Posterior cingulate gyrus (tissue), 11 donors: Measurements from ENCODE around the gene SPIRE1.

Experiments used
- DNase-seq, 10 donors: peaks; one replicate each; pipeline versions ENCODE4 v3.0.0 to v3.0.0-alpha.2; 2020 to 2021; ENCODE audit warnings: mixed read lengths in 3 of 10
- intact Hi-C: fragments of 100-400 bp; cut with DNase I; formaldehyde crosslinking; loops from one replicate; pipeline ENCODE4 v1.15.1; 2023

Gene SPIRE1

DNA sequence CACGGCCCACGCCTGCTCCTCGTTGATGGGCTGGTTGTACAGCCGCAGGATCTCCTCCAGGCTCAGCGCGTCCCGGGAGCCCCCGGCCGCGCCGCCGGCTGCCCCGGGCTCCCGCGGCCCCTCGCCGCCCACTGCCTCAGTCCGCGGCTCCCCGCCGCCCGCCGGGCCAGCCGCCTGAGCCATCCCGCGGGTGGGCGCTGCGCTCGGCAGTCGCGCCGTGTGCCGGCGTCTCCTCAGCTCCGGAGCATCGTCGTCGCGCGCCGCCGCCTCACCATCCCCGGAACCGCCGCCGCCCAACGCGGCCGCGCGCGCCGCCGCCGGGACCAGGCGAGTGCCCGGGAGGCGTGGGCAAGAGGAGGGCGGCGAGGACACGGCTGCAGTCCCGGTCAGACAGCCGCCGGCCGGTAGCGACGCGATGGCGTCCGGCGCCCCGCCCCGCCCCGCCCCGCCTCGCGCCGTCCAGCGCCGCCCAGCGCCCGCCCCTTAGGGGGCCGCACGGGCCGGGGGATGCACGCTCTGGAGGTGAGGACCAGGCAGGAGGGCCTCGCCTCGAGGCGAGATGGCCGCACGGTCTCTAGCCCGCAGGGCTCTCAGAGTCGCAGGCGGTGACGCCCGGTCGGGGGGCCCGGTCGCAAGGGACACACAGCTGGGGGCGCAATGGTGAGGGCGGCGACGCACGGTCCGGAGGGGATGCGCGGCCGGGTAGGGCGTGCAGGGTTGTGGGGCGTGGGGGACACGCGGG, at the start of gene SPIRE1:
Gene SPIRE1, minus strand, starts transcription at position 424 of the 742 bp plus-strand sequence. Its CDS starts 241 bp downstream, at position 183.
- intact Hi-C loops, result loop anchor here (1.0 to 10.0 kb wide), 4 partner anchors 123 to 281 kb away; partner anchors contain the start of genes AFG3L2 and PRELID3A

DNA sequence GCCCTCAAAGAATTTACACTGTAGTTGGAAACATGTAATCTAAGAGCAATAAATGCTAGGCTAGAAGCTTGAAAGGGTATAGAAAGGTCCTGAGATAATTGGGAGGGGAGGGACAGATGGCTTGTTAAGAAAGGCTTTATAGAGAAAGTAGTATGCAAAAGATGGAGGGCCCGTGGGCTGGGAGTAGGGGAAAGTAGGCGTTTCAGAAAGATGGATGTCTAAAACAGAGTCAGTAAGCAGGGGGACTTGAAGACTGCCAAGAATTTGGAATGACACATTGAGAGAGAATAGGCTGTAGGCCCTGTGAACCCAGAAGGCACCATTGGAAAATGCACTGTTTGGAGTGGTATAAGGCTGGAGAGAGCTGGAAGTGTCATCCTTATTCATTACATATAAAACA, 45.8 kb upstream of the SPIRE1 start:
- DNase-seq, result no peak
- intact Hi-C loops, result loop anchor here (5.0 kb wide), 2 partner anchors 179 to 311 kb away; partner anchors contain the start of gene PTPN2

More for the DNA sequence above, at the start of gene SPIRE1:
- peak; percentile 51 to 96 (median 73) for DNase-seq

DNA sequence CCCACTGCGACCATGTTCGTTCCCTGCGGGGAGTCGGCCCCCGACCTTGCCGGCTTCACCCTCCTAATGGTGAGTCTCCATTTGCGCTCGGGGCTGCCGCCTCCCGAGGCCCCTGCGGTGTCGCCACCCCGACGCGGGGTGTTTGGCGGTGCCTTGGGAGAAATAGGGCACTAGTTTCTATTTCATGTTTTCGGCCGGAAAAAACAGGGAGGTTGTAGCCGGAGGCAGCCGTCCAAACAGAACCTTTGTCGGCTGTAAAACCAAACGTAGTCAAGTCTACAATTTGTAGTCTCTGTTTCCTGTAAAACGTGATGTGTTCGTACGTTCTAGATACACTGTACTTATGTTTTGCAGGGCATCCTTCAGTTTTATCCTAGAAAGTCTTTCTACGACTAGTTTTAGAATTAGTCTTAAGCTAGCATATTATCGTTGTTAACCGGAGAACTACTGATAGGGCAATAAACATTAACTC, 45.2 kb upstream of the SPIRE1 start:
- intact Hi-C loops, result loop anchor here (5.0 kb wide), 2 partner anchors 179 to 311 kb away; partner anchors contain the start of gene PTPN2
- DNase-seq, result no peak

DNA sequence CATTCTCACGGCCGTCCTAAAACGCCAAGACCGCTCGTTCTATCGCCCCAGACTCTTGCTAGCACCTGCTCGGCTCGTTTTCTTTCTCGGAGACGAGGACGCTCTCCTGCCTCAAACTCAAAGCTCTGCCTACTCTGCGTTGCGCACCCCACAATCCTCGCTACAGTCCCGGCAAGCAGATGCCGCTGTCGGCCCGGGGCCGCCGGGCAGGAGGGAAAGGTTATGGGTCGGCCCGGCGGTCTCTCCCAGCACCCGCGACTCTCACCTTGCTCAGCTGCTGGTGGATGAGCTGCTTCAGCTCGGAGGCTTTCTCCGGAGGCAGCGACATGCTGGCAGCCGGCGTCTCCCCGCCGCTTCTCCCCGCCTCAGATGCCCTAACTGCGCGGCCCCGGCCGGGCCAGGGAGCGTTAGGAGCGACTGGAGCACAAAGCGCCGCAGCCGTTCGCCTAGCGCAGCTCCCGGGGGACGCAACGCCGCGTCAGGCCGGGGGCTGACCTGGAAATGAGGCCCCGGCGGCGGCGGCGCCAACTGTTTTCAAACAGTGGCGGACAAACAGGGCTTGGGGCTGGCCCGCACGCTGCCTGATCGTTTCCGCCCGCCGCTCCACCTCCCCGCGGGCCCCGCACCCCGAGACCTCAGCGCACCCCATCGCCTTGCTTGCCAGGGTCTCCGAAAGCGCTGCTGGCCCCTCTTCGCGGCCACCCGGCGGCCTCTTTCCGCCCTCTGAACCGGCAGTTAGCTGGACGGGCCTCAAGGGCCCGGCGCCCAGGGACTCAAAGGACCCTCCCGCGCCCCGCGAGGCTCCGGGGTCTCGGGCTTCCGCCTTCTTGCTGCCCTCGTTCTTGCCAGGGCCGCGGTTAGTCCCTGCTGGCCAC, 44.6 kb upstream of the SPIRE1 start, which contains the start of the genes CEP76 and PSMG2:
Gene CEP76, minus strand, starts transcription at position 503 of the 875 bp plus-strand sequence. Its CDS starts 175 bp downstream, at position 328.
Gene PSMG2, plus strand, starts transcription at position 822 of the 875 bp plus-strand sequence. CDS start 66 bp downstream, outside the sequence.
- intact Hi-C loops, result loop anchor here (5.0 kb wide), 2 partner anchors 180 to 310 kb away; partner anchors contain the start of gene PTPN2
- peak; percentile 65 to 98 (median 83) for DNase-seq

DNA sequence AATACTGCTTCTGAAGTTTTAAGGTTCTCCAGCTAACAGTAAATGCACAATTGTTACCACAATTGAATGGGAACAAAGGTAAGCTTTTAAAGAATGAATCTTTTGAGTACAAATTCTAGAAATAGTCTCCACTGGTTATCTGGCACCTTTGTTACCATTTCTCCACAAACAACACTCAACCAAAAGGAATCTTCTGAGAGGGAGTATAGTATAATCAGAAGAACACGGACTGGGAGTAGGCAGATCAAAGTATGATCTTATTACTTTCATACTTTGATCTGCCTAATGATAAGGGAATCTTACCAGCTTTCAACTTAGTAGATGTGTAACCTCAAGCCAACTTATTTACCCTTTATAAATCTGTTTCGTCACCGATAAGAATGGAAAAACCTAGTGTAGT, 43.3 kb upstream of the SPIRE1 start:
- intact Hi-C loops, result loop anchor here (5.0 kb wide), 2 partner anchors 181 to 309 kb away; partner anchors contain the start of gene PTPN2
- no peak for DNase-seq

DNA sequence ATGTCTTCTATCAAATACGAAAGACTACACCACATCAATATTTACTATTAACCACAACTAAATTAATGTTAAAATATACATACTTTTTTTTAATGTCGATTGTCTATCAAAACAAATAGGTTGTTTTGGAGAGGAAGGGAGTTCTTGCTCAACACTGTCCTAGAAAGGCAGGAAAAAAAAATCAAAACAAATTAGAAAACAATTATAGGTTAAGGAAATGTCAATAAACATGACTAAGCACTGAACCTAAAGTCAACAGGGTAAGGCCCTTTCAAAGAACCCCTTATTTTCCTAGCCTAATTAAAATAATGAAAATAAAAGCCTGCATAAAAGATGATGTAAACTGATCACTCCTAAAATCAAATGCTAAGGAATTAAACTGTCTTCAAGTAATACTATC, 41.8 kb upstream of the SPIRE1 start:
- DNase-seq, result no peak
- intact Hi-C loops, result loop anchor here (5.0 kb wide), 2 partner anchors 183 to 307 kb away; partner anchors contain the start of gene PTPN2

DNA sequence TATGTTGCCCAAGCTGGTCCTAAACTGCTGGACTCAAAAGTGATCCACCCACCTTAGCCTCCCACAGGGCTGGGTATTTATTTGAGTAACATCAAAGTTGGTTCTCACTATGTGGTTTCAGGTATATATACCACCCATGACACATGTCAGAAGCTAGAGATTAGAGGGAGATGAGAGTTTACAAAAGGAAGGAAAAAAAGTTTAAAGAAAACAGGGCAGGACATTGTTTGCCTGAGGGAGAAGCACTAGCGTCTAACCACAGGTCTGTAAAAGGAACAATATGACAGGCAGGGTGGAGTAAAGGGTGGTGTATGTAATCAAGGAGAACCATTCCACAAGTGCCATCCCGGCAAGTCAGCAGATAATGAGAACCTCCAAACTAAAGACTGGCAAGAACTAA, 36.1 kb upstream of the SPIRE1 start:
- DNase-seq, result no peak
- intact Hi-C loops, result no loop called here

DNA sequence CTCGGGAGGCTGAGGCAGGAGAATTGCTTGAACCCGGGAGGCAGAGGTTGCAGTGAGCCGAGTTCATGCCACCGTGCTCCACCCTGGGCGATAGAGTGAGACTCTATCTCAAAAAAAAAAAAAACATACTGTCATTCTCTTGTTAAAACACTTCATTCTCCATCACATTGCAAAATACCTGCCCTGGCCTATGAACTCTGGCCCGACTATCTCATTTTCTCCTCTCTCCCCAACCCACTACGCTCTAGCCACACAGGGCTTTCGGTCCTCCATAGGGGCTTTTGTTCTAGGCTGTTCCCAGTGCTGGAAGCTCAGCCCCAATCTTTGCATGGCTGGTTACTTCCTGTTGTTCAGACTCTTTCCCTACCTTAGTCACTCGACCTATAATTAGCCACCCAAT, 34.3 kb upstream of the SPIRE1 start:
- intact Hi-C loops, result no loop called here

DNA sequence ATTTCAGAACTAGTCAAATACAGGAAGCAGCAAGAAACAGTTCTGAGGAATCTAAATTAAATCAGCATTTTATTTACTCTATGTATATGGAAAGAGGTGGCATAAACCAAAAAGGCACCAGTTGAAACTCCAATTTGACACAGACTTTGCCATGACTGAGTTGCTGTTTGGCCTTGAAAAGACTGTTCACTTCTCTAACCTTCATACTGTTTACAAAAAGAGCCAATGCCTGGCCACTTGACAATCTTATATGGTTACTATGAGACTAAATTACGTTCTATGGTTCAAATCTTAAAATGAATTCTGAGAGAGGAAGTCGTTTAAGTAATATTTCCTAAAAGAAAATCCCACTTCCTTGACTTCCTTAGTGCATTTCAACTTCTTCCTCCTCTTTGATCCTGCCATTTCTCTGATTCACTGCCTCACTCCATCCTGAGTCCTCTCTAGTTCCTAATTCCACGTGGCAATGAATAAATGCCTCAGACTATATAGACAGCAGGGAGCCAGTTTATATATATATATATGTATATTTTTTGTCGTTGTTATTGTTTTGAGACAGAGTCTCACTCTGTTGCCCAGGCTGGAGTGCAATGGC, 31.4 kb upstream of the SPIRE1 start:
- intact Hi-C loops, result no loop called here
- no peak for DNase-seq

More for the DNA sequence above, 34.3 kb upstream of the SPIRE1 start:
- DNase-seq, result no peak

DNA sequence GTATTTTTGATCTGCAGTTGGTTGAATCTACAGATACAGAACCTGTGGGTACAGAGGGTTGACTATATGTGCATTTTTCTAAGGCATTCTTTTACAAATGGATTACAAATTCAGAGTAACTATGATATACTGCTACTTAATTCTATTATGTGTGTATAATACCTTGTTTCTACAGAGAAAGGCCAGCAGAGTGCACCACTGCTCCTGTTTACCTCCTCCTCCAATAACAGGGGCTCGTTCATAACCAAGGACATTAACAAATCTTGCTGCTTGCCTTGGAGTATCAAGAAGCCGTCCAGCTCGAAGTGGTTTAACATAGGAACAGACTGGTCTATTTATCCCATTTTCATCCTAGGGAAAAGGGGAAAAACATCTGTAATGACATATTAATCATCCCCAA, 28.2 kb upstream of the SPIRE1 start:
- intact Hi-C loops, result no loop called here
- DNase-seq, result no peak

DNA sequence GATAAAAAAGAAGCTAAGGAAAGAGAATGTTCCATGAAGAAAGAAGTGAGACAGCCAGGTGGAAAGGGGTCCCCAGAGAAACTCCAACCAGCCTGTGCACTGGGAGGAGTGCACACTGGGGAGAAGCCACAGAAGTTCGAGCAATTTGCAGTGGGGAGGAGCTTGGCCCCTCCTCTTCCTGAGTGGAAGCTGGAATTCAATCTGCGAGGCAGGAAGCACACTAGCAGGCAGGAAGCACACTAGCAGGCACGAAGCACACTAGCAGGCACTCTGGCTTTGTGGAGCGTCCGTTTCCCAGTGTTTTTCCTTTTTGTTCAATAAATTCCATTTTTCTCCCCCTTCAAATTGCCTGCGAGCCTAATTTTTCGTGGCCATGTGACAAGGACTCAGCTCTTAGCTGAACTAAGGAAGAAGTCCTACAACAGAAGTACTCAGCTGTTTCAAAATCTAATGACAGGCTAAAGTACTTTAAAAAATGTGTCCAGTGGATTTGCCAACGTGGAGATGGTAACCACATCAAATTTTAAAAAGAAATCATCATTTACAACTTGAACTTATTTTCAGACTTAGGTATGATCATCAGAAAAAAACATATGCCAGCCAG, 21.4 kb upstream of the SPIRE1 start:
- DNase-seq, result peak in 4 of 10 donors; percentile 6 to 80 (median 20)
- intact Hi-C loops, result no loop called here

DNA sequence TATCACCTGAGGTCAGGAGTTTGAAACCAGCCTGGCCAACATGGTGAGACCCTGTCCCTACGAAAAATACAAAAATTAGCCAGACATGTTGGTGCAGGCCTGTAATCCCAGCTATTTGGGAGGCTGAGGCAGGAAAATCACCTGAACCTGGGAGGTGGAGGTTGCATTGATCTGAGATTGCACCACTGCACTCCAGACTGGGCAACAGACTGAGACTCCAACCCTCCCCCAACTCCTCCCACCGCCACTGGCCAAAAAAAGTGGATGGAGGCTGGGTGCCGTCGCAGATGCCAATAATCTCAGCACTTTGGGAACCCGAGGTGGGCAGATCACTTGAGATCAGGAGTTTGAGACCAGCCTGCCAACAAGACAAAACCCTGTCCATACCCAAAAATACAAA, 10.1 kb upstream of the SPIRE1 start:
- intact Hi-C loops, result no loop called here
- DNase-seq, result peak in 1 of 10 donors; percentile 13

DNA sequence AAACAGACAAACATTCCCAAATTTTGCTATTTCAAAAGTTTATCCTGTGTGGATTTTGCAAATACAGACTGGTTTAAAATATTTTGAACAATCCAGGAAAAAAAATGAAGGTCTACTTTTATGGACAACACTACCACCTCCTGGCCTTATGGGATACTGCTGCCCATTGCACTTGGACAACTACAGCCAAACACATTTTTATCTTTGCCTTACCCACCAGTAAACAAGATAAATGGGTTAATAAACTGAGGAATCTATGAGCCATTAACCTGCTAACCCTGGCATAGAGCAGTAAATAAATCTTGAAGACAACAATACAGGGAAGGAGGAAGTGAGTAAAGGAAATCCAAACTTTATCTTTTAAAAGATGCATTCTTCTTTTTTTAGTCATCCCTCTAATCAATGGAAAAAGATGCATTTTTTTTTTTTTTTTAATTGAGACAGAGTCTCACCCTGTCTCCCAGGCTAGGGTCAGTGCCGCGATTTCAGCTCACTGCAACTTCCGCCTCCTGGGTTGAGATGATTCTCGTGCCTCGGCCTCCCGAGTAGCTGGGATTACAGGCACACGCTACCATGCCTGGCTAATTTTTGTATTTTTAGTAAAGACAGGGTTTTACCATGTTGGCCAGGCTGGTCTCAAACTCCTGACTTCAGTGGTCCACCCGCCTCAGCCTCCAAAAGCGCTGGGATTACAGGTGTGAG, 2.1 kb upstream of the SPIRE1 start:
- DNase-seq, result peak in 4 of 10 donors; percentile 25 to 72 (median 38)
- intact Hi-C loops, result loop anchor here (1.0 to 10.0 kb wide), 4 partner anchors 125 to 269 kb away; partner anchors contain the start of gene PRELID3A

DNA sequence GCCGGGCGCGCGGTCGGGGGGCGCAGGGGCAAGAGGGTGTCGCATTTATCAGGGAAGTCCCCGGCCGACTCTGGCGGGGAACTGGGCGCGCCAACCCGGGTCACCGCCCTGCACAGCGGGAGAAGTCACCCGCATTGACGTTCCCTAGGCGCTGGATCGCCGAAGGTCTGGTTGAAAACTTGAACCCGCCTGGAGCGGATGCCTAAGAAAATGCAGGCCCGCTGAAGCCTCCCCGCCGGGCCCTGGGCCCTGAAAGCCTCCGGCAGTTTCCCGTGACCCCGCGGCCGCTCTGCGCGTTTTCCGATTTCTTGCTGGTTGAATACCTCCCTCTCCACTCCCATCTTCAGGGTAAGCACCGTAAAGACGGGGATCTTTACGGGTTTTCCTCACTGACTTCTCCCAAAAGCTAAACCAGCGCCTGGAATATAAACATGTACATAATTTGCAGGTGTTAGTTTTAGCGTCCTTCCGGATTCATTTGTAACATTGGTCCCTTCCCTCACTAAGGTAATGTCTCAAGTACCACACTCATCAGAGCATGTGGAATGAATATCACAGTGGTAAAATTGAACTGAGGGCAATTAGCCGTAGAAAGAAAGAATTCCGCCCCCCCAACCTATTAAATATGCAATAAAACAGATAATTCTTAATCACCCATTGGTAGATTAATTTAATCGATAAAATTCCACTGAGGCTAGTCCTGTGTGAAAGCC, 675 bp upstream of the SPIRE1 start:
- intact Hi-C loops, result loop anchor here (1.0 to 10.0 kb wide), 4 partner anchors 124 to 281 kb away; partner anchors contain the start of genes AFG3L2 and PRELID3A
- peak; percentile 20 to 91 (median 45) for DNase-seq

DNA sequence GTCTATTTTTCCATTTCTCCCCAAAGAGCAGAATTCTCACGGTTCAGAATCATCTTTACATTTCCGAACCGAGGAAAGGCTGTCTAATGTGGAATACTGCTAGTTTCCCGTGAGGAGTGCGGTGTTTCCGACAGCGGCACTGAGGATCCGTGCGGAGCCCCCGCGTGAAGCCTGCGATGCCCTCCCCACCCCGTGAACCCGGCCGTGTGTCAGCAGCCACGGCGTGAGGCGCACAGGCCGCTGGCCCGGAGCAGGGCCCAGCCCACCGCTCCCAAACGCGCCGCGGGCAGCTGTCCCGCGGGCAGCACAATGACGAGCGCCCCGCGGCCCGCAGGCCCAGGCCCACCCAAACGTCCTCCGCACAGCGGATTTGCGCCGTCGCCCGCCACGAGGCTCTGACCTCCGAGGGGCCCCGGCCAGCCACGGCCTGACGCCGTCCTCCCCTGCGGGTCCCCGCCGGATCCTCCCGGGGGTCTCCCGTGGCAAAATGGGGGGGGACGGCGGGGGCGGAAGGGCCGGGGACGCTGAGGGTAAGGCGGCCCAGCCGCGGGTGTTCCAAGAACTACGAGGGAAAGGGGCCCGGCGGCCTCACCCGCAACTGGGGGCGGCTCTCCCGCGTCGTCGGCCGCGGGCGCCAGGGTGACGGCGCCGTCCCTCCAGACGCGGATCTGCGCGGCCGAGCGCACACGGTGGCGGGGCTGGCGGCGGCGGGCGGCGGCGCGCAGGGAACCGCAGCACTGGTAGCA, 796 bp downstream of the SPIRE1 start:
- peak in 9 of 10 donors; percentile 23 to 89 (median 40) for DNase-seq

DNA sequence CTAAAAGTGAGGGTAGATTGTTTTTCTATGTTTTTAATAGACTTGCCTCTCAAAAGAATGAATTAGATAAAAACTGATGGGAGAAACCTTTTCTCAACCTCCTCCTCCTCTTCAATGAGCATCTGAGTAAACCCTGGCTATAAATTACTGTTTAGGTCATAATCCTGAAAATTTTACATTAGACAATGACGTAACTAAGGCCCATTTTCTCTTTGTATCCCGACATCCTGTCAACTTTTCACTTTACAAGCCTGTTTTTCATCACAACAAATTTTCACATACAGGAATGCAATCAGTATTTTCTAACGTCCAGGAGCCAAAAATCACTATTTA, 1.3 kb downstream of the SPIRE1 start:
- intact Hi-C loops, result loop anchor here (5.0 to 10.0 kb wide), 3 partner anchors 122 to 249 kb away; partner anchors contain the start of gene PRELID3A
- DNase-seq, result no peak

More for the DNA sequence above, 796 bp downstream of the SPIRE1 start:
- intact Hi-C loops, result loop anchor here (5.0 to 10.0 kb wide), 3 partner anchors 122 to 250 kb away; partner anchors contain the start of gene PRELID3A

DNA sequence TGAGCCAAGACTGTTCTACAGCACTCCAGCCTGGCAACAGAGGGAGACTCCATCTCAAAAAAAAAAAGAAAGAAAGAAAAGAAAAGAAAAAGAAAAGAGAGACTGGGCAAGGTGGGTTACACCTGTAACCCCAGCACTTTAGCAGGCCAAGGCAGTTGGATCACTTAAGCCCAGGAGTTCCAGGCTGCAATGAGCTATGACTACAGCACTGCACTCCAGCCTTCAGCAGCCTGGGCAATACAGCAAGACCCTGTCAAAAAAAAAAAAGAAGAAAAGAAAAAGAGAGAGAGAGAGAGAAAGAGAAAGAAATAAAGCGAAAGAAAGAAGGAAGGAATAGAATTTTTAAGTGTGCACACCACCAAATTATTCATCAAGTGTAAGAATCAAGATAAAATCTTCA, 2.9 kb downstream of the SPIRE1 start:
- DNase-seq, result no peak
- intact Hi-C loops, result loop anchor here (5.0 to 10.0 kb wide), 3 partner anchors 120 to 248 kb away; partner anchors contain the start of gene PRELID3A
